ENCODE measurements around the gene GCC1. TPM values are rescaled to one million over a fixed set of nuclear protein-coding genes. Genes with fewer than 3 reads are reported as not detected.
"Not testable (repeated sequence)": the region's sequence is repeated elsewhere in the genome, so short reads cannot be mapped to it uniquely, and the experiment has no call there.

Gene GCC1
- total RNA-seq, 1 experiment from 2014 or later: 25.2 TPM

DNA sequence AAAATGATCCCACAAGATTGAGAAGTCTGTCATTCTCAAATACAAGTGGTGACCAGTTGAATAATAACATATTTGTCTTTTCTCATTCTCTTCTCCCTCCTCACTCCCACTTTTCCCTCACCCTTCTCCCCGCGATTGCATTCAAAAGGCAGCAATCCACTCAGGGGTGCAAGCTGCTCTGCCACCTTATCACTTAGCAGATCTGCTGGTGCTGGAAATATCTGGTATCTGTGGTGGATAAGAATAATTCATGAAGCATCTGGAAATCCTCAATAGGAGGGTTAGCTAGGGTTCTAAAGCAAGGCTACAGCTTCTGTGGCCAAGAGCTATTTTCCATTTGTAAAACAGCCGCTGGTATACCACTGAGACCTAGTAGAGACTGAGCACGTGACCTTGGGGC lies 43.8 kb downstream of the GCC1 start:
- Histone ChIP-seq H3K4me3 (no peak overlapping the region), H3K9me2 (ENCODE audit: insufficient read depth) (no peaks in the 10 kb centered on the region), H3K4me2 (no peak overlapping the region), H3K36me3 (ENCODE audit: low read depth) (no peaks in the 10 kb centered on the region), H3F3A (ENCODE audit: insufficient read depth, low read depth) (no peaks in the 10 kb centered on the region), H3K4me1 (replicated peaks; ENCODE audit: insufficient read depth) (no peaks in the 10 kb centered on the region), H4K20me1 (ENCODE audit: insufficient read depth) (no peaks in the 10 kb centered on the region), H3K27me3 (ENCODE audit: insufficient read depth, low read depth) (peaks cover 25% of the 10 kb centered on the region), H3K79me2 (ENCODE audit: low read depth) (no peaks in the 10 kb centered on the region), H2AFZ (no peak overlapping the region), H3K9me3 (ENCODE audit: insufficient read depth, low read depth) (no peaks in the 10 kb centered on the region), H3K27ac (no peak overlapping the region)
- TF ChIP-seq, protein P1, sequence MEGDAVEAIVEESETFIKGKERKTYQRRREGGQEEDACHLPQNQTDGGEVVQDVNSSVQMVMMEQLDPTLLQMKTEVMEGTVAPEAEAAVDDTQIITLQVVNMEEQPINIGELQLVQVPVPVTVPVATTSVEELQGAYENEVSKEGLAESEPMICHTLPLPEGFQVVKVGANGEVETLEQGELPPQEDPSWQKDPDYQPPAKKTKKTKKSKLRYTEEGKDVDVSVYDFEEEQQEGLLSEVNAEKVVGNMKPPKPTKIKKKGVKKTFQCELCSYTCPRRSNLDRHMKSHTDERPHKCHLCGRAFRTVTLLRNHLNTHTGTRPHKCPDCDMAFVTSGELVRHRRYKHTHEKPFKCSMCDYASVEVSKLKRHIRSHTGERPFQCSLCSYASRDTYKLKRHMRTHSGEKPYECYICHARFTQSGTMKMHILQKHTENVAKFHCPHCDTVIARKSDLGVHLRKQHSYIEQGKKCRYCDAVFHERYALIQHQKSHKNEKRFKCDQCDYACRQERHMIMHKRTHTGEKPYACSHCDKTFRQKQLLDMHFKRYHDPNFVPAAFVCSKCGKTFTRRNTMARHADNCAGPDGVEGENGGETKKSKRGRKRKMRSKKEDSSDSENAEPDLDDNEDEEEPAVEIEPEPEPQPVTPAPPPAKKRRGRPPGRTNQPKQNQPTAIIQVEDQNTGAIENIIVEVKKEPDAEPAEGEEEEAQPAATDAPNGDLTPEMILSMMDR (conservative IDR thresholded peaks at IDR 0.05): no peak
- no peak for TF ChIP-seq EZH2 (IDR thresholded peaks at IDR 0.05; ENCODE audit: low read depth)
- intact Hi-C loops (cut with micrococcal nuclease; ENCODE audit: unreplicated experiment): no loop called here
- ChIA-PET POLR2A (ENCODE audit: unreplicated experiment) (no interaction called here), CTCF (no interaction called here)
- no peak for DNase-seq
- BruUV-seq (replicated peaks): no TSS peak

DNA sequence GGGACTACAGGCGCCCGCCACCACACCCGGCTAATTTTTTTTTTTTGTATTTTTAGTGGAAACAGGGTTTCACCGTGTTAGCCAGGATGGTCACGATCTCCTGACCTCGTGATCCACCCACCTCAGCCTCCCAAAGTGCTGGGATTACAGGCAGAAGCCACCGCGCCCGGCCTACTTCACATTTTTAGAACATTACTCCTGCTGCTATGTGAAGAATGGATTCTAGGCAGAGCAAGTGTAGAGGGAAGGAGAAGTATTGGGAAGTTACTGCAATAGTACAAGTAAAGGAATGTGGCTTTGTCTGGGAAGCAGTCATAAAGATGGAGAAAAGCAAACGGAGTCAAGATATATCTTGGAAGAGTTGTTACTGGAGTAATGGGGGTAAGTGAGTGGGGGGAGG lies 44.9 kb downstream of the GCC1 start:
- BruUV-seq (replicated peaks); H4K20me1 ChIP-seq (ENCODE audit: insufficient read depth); H3F3A ChIP-seq (ENCODE audit: insufficient read depth, low read depth); H3K4me2 ChIP-seq; H3K27ac ChIP-seq; H3K9me2 ChIP-seq (ENCODE audit: insufficient read depth); CTCF ChIA-PET; intact Hi-C loops (cut with micrococcal nuclease; ENCODE audit: unreplicated experiment); H3K79me2 ChIP-seq (ENCODE audit: low read depth); POLR2A ChIA-PET (ENCODE audit: unreplicated experiment); H2AFZ ChIP-seq; H3K4me1 ChIP-seq (replicated peaks; ENCODE audit: insufficient read depth); H3K4me3 ChIP-seq; DNase-seq; H3K9me3 ChIP-seq (ENCODE audit: insufficient read depth, low read depth); H3K36me3 ChIP-seq (ENCODE audit: low read depth): not testable (repeated sequence)
- peaks cover 32% of the 10 kb centered on the region for H3K27me3 ChIP-seq (ENCODE audit: insufficient read depth, low read depth)

DNA sequence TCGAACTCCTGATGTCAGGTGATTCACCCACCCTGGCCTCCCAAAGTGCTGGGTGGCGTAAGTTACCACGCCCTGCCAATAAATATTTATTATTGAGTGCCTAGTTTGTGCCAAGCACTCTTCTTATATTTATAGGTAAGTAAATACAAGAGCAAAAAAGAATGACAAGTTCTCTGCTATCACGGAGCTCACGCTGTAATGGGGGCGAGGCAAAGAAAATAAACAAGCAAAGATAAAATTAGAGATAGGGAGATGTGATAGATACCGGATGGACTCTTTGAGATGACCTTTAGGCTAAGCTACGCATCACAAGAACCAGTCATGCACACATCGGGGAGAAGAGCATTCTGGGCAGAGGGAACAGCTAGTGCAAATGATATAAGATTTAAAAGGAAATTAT lies 46.3 kb downstream of the GCC1 start:
- Histone ChIP-seq H3K4me1 (replicated peaks; ENCODE audit: insufficient read depth) (no peaks in the 10 kb centered on the region), H3K27me3 (ENCODE audit: insufficient read depth, low read depth) (peaks cover 38% of the 10 kb centered on the region), H3K27ac (no peak overlapping the region), H3K9me3 (ENCODE audit: insufficient read depth, low read depth) (no peaks in the 10 kb centered on the region), H3K4me2 (no peak overlapping the region), H3F3A (ENCODE audit: insufficient read depth, low read depth) (no peaks in the 10 kb centered on the region), H2AFZ (no peak overlapping the region), H3K79me2 (ENCODE audit: low read depth) (no peaks in the 10 kb centered on the region), H3K36me3 (ENCODE audit: low read depth) (no peaks in the 10 kb centered on the region), H4K20me1 (ENCODE audit: insufficient read depth) (no peaks in the 10 kb centered on the region), H3K9me2 (ENCODE audit: insufficient read depth) (no peaks in the 10 kb centered on the region), H3K4me3 (no peak overlapping the region)
- intact Hi-C loops (cut with micrococcal nuclease; ENCODE audit: unreplicated experiment): no loop called here
- no peak for DNase-seq
- ChIA-PET CTCF (no interaction called here), POLR2A (ENCODE audit: unreplicated experiment) (no interaction called here)
- no TSS peak for BruUV-seq (replicated peaks)
- TF ChIP-seq EZH2 (IDR thresholded peaks at IDR 0.05; ENCODE audit: low read depth): no peak
- TF ChIP-seq, protein P1 (conservative IDR thresholded peaks at IDR 0.05): no peak

DNA sequence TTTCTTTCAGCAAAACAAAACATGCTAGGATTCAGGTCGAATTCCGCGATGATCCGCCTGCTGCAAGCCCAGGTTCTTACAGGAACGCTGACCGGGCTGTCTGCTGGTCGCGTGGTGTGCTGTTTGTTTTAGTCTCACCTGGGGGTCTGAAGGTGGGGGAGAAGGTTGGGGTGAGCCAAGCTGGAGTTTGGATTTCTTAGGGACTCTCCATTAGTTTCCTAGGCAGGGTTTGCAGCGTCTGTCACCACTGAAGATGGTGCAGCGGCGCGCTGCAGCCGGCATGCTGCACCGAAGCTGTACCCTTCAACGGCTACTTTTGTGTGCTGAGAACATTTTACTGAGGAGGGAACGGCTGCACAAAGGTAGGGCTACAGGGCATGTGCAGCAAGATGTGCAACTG lies 48.7 kb downstream of the GCC1 start:
- no peaks in the 10 kb centered on the region for H3K79me2 ChIP-seq (ENCODE audit: low read depth)
- no peaks in the 10 kb centered on the region for H3F3A ChIP-seq (ENCODE audit: insufficient read depth, low read depth)
- no peak for DNase-seq
- POLR2A ChIA-PET (ENCODE audit: unreplicated experiment): no interaction called here
- no peaks in the 10 kb centered on the region for H3K9me3 ChIP-seq (ENCODE audit: insufficient read depth, low read depth)
- no peak overlapping the region for H3K4me3 ChIP-seq
- TF ChIP-seq EZH2 (IDR thresholded peaks at IDR 0.05; ENCODE audit: low read depth): no peak
- TF ChIP-seq, protein P1 (conservative IDR thresholded peaks at IDR 0.05): no peak
- CTCF ChIA-PET: no interaction called here
- peaks cover 38% of the 10 kb centered on the region for H3K27me3 ChIP-seq (ENCODE audit: insufficient read depth, low read depth)
- no peaks in the 10 kb centered on the region for H3K4me1 ChIP-seq (replicated peaks; ENCODE audit: insufficient read depth)
- no TSS peak for BruUV-seq (replicated peaks)
- no peaks in the 10 kb centered on the region for H3K36me3 ChIP-seq (ENCODE audit: low read depth)
- H4K20me1 ChIP-seq (ENCODE audit: insufficient read depth): no peaks in the 10 kb centered on the region
- no peak overlapping the region for H2AFZ ChIP-seq
- no peaks in the 10 kb centered on the region for H3K9me2 ChIP-seq (ENCODE audit: insufficient read depth)
- no peak overlapping the region for H3K4me2 ChIP-seq
- intact Hi-C loops (cut with micrococcal nuclease; ENCODE audit: unreplicated experiment): no loop called here
- no peak overlapping the region for H3K27ac ChIP-seq

Data from PC-9 (cell line).